ENCODE results near the gene CRYBB2. TPM values are rescaled to one million over a fixed set of nuclear protein-coding genes. Genes with fewer than 3 reads are reported as not detected.
"Not testable (repeated sequence)": the region's sequence is repeated elsewhere in the genome, so short reads cannot be mapped to it uniquely, and the experiment has no call there.

The CRYBB2 gene
- polyA plus RNA-seq, 5 donors: 0.47 to 1.1 (median 1.1) TPM

DNA sequence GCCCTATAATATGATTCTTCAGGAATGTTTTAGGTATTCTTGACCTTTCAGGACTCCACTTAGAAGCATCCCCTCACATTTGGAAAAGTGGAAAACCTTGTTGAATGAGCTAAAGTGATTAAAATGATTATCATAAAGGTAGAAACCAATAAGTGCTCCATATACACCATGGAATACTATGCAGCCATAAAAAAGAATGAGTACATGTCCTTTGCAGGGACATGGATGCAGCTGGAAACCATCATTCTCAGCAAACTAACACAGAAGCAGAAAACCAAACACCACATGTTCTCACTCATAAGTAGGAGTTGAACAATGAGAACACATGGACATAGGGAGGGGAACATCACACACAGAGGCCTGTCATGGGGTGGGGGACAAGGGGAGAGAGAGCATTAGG, 14.3 kb downstream of the CRYBB2 start:
- not testable (repeated sequence) for DNase-seq

DNA sequence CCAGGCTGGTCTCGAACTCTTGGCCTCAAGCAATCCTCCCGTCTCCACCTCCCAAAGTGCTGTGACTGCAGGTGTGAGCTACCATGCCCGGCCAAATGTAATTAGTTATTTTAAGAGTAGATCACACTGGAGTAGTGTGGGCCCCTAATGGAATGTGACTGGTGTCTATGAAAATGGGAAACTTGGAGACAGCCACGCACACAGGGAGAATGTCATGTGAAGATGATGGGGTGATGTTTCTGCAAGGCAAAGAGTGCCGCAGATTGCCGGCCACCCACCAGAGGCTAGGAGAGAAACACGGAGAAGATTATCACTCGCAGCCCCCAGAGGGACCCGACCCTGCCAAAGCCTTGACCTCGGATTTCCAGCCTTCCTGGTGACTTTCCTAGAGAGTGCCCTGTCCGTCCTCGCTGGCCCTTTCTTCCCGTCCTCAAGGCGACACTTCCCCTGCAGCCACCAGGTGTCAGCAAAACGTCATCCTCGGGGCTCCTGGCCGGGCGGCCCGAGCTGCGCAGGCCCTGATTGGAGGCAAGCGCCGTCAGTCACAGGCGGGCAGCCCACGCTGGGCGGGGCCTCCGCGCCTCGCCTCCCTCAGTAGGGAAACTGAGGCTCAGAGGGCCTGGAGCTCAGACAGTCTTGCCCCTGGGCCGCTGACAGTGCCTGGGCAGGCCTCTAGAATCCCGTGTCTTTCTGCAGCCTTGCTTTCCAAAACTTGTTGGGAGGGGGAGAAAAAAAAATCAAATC, 16.3 kb downstream of the CRYBB2 start:
- DNase-seq: peak; percentile 57 to 59

DNA sequence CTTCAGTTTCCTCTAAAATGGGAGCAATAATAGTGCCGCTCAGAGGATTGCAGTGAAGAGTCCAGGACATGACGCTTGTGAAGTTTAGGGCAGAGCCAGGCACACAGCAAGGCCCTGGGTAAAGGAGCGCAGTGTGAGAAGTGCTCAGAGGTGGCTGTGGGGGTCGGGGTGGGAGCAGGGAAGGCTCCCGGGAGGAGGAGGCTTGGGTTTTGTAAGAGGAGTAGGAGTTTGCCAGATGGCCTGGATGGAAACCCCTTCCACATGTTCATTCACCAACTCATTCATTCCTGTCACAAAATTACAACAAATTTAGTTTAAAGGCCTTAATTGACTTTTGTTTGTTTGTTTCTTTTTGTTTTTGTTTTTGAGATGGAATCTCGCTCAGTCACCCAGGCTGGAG, 17.0 kb downstream of the CRYBB2 start:
- no peak for DNase-seq

DNA sequence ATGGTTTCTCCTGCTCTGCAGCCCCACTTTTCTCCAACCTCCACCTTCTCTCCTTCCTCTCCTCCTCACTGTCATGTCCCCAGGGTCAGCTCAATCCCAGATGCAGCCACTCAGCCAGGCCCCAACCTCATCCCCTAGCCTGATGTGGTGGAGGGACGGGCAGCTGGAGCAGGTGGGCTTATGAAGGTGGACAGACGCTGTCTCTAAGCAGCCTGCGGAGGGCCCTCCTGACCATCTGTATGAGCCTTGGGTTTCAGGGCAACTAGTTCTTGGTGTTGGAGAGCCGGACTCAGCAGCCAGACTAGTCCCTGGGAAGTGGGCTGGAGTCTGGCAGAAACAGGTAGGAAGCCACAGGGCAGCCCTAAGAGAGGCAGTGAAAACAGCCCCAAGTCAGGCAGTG, 18.1 kb downstream of the CRYBB2 start:
- DNase-seq: no peak

DNA sequence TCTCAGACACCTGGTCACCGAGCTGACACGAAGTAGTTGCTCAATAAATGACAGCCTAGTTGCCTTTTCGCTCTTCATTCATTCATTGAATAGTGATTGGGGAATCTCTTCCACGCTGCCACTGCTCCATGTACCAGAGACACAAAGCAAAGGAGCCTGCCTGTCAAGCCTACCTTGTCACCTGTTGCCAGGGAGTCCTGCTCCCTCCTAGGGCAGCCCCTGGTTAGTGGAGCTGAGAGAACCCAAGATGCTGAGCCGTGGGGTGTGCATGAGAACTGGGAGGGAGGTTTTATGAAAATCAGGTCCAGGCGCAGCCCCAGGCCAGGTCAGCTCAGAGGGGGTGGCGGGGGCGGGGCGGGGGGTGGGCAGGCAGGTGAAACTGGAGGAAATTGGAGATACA, 18.6 kb downstream of the CRYBB2 start:
- not testable (repeated sequence) for DNase-seq

DNA sequence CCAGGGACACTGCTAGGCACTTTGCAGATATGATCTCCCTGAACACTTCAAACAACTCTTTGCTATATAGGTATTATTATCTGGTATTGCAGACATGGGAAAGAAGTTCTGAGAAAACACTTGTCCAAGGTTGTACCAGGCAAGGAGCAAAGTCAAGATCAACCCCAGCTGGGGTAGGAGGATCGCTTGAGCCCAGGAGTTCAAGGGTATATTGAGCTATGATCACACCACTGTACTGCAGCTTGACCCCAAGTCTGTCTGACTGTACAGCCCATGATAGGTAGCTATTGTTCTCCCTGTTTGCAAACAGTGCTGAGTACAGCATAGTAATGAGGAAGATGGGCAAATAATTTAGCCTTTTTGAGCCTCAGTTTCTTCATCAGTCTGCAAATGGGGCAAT, 35.7 kb downstream of the CRYBB2 start:
- not testable (repeated sequence) for DNase-seq

DNA sequence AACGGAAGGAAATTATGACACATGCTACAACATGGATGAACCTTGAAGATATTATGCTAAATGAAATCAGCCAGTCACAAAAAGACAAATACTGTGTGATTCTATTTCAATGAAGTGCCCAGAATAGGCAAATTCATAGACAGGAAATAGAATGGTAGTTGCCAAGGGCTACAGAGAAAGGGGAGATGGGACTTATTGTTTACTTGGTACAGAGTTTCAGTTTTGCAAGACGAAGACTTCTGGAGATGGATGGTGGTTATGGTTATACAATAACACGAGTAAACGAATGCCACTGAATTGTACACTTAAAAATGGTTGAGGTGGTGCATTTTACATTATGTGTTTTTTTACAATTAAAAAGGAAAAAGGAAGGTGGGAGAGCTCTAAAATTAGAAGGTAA, 48.1 kb downstream of the CRYBB2 start:
- not testable (repeated sequence) for DNase-seq

DNA sequence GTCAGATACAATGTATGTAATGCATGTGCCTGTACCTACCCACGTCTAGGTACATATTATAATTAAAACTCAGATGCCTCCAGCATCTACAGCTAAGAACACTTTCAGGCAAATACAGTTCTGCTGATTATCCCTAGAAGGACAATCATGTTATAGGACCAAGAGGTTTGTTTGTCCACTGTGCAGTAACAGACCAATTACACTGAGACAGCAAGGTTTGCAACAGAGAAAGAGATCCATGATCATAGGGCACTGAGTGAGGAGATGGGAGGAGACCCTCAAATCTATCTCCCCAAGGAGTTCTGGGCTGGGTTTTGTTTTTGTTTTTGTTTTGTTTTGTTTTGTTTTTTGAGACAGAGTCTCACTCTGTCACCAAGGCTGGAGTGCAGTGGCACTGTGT, 49.5 kb downstream of the CRYBB2 start:
- not testable (repeated sequence) for DNase-seq

DNA sequence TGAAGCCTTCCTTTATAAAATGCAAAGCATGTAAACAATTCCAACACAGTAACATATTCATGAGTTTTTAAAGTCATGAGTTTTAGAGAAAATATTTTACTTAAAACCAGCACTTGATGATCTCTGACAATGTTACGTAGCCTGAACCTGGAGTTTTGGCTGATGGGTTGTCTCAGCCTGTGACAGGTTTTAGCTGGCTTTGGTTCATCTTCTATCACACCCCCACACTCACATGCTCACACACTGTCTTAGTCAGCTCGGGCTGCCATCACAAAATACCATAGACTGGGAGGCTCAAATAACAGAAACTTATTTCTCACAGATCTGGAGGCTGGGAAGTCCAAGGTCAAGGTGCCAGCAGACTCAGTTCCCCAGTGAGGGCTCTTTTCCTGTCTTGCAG, 50.6 kb downstream of the CRYBB2 start:
- DNase-seq: not testable (repeated sequence)

DNA sequence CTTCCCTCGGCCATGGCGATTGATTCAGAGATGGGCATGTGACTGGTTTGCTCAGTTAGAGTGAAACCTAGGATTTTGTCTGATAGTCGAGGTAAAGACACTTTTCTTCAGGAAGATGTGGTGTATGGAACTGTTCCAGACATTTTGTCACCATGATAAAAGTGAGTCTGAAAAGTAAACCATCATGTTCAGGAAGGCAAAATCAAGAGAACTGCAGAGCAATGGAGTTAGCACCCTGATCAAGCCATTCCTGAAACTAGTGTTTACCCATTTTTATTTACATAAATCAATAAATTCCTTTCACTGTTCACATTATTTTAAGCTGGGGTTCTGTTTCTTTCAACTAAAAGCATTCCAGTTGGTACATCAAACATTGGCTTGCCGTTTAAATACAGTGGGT, 53.8 kb downstream of the CRYBB2 start:
- not testable (repeated sequence) for DNase-seq

DNA sequence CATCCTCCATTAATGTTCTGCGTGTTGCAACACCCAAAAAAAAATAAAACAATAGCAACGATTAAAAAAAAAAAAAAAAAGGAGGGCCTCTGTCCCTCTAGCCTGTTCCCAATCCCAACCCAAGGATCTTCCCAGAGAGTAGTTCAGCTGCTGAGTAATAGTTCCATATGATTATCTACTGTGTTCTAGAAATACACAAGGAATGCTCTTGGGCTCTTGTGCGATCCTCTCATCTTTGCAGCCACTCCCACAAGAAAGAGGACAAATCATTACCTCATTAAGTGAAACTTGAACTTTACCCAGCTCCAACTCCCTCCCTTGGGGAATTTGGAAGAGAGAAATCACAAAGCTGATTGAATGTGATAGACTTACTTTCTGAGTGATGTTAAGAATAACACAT, 54.5 kb downstream of the CRYBB2 start:
- DNase-seq: not testable (repeated sequence)

DNA sequence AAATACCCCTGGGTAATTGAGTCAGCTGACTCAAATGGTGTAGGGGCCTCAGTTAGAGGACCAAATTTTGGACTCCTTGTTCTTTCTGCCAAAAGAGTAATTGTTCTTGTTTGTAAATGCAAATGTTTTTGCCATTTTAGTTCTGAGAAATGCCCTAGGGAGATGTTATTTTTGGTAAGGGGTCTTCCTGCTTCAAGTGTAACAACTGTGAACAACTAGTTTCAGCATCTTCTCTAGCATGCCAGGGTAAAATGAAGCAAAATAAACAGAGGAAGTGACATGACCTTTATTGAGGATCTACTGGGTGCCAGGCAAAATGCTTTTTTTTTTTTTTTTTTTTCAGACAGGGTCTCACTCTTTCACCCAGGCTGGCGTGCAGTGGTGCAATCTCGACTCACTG, 60.7 kb downstream of the CRYBB2 start:
- DNase-seq: not testable (repeated sequence)

Other genes starting within 250 kb of the CRYBB2 start
- gene CRYBB3, start 19.8 kb upstream of the CRYBB2 start, polyA plus RNA-seq (ENCODE audit: insufficient read depth in 1 of 5, insufficient read length in 5 of 5, low replicate concordance in 1 of 5): under 1 TPM in 4 of 5 donors, not detected in 1; 0.19 to 0.42 (median 0.32) TPM